ENCODE data around the gene ACAA1. TPM values are rescaled to one million over a fixed set of nuclear protein-coding genes. Genes with fewer than 3 reads are reported as not detected.

Gene ACAA1
- total and polyA plus RNA-seq, 2 of the 13 experiments (the other 11 are each of a cell fraction or from before 2014, with no cell fraction given): 60.8 to 188 TPM

GRCh38 chr3:38136393-38136776 is 542 bp downstream of the ACAA1 start (continued):
- TF ChIP-seq ZNF292 (CRISPR knock-in tag; IDR thresholded peaks at IDR 0.05; ENCODE audit: borderline replicate concordance, low read depth) (no peak), MAZ (IDR thresholded peaks at IDR 0.05; ENCODE audit: borderline replicate concordance, low read depth, low read length) (no peak), MAZ (CRISPR knock-in tag; IDR thresholded peaks at IDR 0.05; ENCODE audit: low read depth) (no peak), SNAPC4 (CRISPR knock-in tag; IDR thresholded peaks at IDR 0.05) (0 out of 2 replicates have a peak, but pooled peaks have one; percentile 14), SCMH1 (CRISPR knock-in tag; IDR thresholded peaks at IDR 0.05; ENCODE audit: borderline replicate concordance) (no peak), TBX2 (CRISPR knock-in tag; IDR thresholded peaks at IDR 0.05; ENCODE audit: borderline replicate concordance) (peak; percentile 22; the same call in 1 of the 2 replicates), ZNF607 (CRISPR knock-in tag; IDR thresholded peaks at IDR 0.05; ENCODE audit: borderline replicate concordance) (0 out of 2 replicates have a peak, but pooled peaks have one; percentile 2), ZBTB39 (CRISPR knock-in tag; IDR thresholded peaks at IDR 0.05) (no peak), ZNF230 (CRISPR knock-in tag; IDR thresholded peaks at IDR 0.05) (0 out of 2 replicates have a peak, but pooled peaks have one; percentile 43), NR2F6 (IDR thresholded peaks at IDR 0.05) (peak; percentile 79; the same call in 1 of the 2 replicates), NR2F6 (CRISPR knock-in tag; IDR thresholded peaks at IDR 0.05) (peak; percentile 39; the same call in 1 of the 2 replicates), NR3C1 (CRISPR knock-in tag; IDR thresholded peaks at IDR 0.05) (no peak), ZNF746 (CRISPR knock-in tag; IDR thresholded peaks at IDR 0.05) (no peak), TAF15 (IDR thresholded peaks at IDR 0.05; ENCODE audit: low read depth, low read length, poor library complexity, severe bottlenecking) (no peak), ZNF678 (CRISPR knock-in tag; IDR thresholded peaks at IDR 0.05) (0 out of 2 replicates have a peak, but pooled peaks have one; percentile 37), UBTF (CRISPR knock-in tag; IDR thresholded peaks at IDR 0.05) (0 out of 2 replicates have a peak, but pooled peaks have one; percentile 16), IRF2 (CRISPR knock-in tag; IDR thresholded peaks at IDR 0.05) (0 out of 2 replicates have a peak, but pooled peaks have one; percentile 3)
